AG04449 (cell line): ENCODE results near the gene PDGFA.

Experiments
- CTCF ChIA-PET: fragments of 350-600 bp; formaldehyde crosslinking; extraction: SDS; loops from one replicate; lab custom pipeline; 2021; ENCODE audit warnings: antibody characterized with exemption; lab: Yijun Ruan, JAX
- POLR2A ChIA-PET: fragments of 400-600, 350-600 bp; formaldehyde crosslinking; extraction: SDS; loops from one replicate; lab custom pipeline; 2020; ENCODE audit warnings: antibody characterized with exemption, inconsistent platforms; lab: Yijun Ruan, JAX
- DNase-seq: peaks from one replicate; pipeline ENCODE4 v3.0.0-alpha.2; 2010; ENCODE audit warnings: low read depth, low spot score
- H3K4me3 ChIP-seq: 2 replicates; pipeline ENCODE4 v1.5.1; 2011; ENCODE audit warnings: low read depth, mild to moderate bottlenecking, control low read depth, low read length
- TF ChIP-seq, protein P1 (sequence below): IDR thresholded peaks from one replicate; pipeline ENCODE4 v1.5.1; 2011; ENCODE audit warnings: mild to moderate bottlenecking, moderate library complexity, low read length, control low read depth, inconsistent platforms; ENCODE audit not compliant: insufficient read depth; ENCODE audit errors: missing control alignments

PDGFA gene

GRCh38 chr7:550881-551614 is 31.4 kb upstream of the PDGFA start:
- no peak overlapping the region for H3K4me3 ChIP-seq
- ChIA-PET CTCF (no interaction called here), POLR2A (no interaction called here)
- no peak for DNase-seq
- TF ChIP-seq, protein P1, sequence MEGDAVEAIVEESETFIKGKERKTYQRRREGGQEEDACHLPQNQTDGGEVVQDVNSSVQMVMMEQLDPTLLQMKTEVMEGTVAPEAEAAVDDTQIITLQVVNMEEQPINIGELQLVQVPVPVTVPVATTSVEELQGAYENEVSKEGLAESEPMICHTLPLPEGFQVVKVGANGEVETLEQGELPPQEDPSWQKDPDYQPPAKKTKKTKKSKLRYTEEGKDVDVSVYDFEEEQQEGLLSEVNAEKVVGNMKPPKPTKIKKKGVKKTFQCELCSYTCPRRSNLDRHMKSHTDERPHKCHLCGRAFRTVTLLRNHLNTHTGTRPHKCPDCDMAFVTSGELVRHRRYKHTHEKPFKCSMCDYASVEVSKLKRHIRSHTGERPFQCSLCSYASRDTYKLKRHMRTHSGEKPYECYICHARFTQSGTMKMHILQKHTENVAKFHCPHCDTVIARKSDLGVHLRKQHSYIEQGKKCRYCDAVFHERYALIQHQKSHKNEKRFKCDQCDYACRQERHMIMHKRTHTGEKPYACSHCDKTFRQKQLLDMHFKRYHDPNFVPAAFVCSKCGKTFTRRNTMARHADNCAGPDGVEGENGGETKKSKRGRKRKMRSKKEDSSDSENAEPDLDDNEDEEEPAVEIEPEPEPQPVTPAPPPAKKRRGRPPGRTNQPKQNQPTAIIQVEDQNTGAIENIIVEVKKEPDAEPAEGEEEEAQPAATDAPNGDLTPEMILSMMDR = no peak

- TF ChIP-seq, protein P1 = no peak
- H3K4me3 ChIP-seq = no peak overlapping the region
- CTCF ChIA-PET = no interaction called here
- no peak for DNase-seq
- POLR2A ChIA-PET = no interaction called here
These were observed 30.4 kb upstream of the PDGFA start for GRCh38 chr7:549891-550625.

- no peak for DNase-seq
- CTCF ChIA-PET = no interaction called here
- POLR2A ChIA-PET = no interaction called here
- TF ChIP-seq, protein P1 = no peak
- no peak overlapping the region for H3K4me3 ChIP-seq
These were observed 29.6 kb upstream of the PDGFA start for GRCh38 chr7:549066-549890.

GRCh38 chr7:548401-548800 is 28.8 kb upstream of the PDGFA start:
- DNase-seq = no peak
- CTCF ChIA-PET = no interaction called here
- no peak overlapping the region for H3K4me3 ChIP-seq
- POLR2A ChIA-PET = no interaction called here
- TF ChIP-seq, protein P1 = no peak

- ChIA-PET POLR2A (no interaction called here), CTCF (interaction anchor here (1.2 kb wide), 1 partner anchor 212 kb away, joined by 3 read pairs; no protein-coding TSS in a partner anchor)
- TF ChIP-seq, protein P1 = no peak
- DNase-seq = no peak
- no peak overlapping the region for H3K4me3 ChIP-seq
These were observed 25.8 kb upstream of the PDGFA start for GRCh38 chr7:545470-545869.
